ENCODE measurements around the gene CASP10.

DNA sequence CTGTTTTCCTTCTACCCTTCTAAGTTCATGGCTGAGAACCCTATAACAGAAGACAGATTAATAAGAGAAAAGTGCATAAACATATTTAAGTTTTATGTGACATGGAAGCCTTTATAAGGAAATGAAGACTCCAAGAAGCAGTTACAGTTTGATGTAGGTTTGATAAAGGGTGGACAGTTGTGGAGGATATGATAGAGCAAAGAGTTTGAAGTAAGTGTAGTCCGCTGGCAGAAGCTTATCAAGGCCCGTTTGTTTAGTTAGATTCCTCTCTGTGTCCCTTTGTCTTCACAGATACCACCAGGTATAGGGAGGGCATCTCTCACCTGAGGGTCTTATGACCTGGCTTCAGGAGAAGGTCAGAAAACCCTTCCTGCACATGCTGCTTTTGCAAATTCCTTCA is 66.9 kb downstream of the CASP10 start:
- TF ChIP-seq, protein P1, sequence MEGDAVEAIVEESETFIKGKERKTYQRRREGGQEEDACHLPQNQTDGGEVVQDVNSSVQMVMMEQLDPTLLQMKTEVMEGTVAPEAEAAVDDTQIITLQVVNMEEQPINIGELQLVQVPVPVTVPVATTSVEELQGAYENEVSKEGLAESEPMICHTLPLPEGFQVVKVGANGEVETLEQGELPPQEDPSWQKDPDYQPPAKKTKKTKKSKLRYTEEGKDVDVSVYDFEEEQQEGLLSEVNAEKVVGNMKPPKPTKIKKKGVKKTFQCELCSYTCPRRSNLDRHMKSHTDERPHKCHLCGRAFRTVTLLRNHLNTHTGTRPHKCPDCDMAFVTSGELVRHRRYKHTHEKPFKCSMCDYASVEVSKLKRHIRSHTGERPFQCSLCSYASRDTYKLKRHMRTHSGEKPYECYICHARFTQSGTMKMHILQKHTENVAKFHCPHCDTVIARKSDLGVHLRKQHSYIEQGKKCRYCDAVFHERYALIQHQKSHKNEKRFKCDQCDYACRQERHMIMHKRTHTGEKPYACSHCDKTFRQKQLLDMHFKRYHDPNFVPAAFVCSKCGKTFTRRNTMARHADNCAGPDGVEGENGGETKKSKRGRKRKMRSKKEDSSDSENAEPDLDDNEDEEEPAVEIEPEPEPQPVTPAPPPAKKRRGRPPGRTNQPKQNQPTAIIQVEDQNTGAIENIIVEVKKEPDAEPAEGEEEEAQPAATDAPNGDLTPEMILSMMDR (IDR thresholded peaks at IDR 0.05): no peak
- no peak for TF ChIP-seq POLR2A (IDR thresholded peaks at IDR 0.05)
